CD4-positive, alpha-beta T cell (primary cell): Measurements from ENCODE around the gene ZG16. TPM values are rescaled to one million over a fixed set of nuclear protein-coding genes. Genes with fewer than 3 reads are reported as not detected.

Experiments
- ATAC-seq: fragments of 200-7000 bp; cut with Tn5 transposase; one replicate; pipeline ENCODE4 v1.10.0; 2022; ENCODE audit warnings: mild to moderate bottlenecking; ENCODE audit not compliant: poor library complexity
- CTCF ChIA-PET: fragments of 350-600 bp; sonication (Branson Sonifier 250); formaldehyde crosslinking; loops from one replicate; lab custom pipeline; 2021; ENCODE audit warnings: antibody characterized with exemption, inconsistent platforms; lab: Charles Lee
- POLR2A ChIA-PET: fragments of 350-600 bp; sonication (Branson Sonifier 250); formaldehyde crosslinking; loops from one replicate; lab custom pipeline; 2021; ENCODE audit warnings: antibody characterized with exemption, inconsistent platforms; lab: Charles Lee
- DNase-seq, 14 experiments: peaks; one replicate each; pipeline ENCODE4 v3.0.0-alpha.2; 2013 to 2020; ENCODE audit warnings: mixed read lengths in 2 of 14
- H3K27ac ChIP-seq, 2 donors: one replicate each; pipeline versions ENCODE4 v1.5.1 to v1.7.0; 2013; ENCODE audit warnings: low read length in 2 of 2, low read depth in 1 of 2, mild to moderate bottlenecking in 1 of 2
- H3K27me3 ChIP-seq, 2 experiments: 1 replicate in 1 of 2; 2 replicates in 1 of 2; pipeline versions ENCODE4 v1.6.1 to v1.7.0; 2013; ENCODE audit warnings: low read length in 2 of 2, control low read depth in 1 of 2, mild to moderate bottlenecking in 1 of 2, moderate library complexity in 1 of 2; ENCODE audit not compliant: insufficient read depth in 2 of 2, control insufficient read depth in 1 of 2
- H3K36me3 ChIP-seq: one replicate; pipeline ENCODE4 v1.6.1; 2013; ENCODE audit warnings: low read length, control low read depth; ENCODE audit not compliant: insufficient read depth
- H3K4me1 ChIP-seq: one replicate; pipeline ENCODE4 v1.6.1; 2013; ENCODE audit warnings: low read length, control low read depth; ENCODE audit not compliant: insufficient read depth
- H3K4me3 ChIP-seq: one replicate; pipeline ENCODE4 v1.5.1; 2013; ENCODE audit warnings: mild to moderate bottlenecking, low read length, moderate library complexity
- H3K9me3 ChIP-seq, 2 experiments: 1 replicate in 1 of 2; 2 replicates in 1 of 2; pipeline versions ENCODE4 v1.6.1 to v1.7.0; 2013; ENCODE audit warnings: low read length in 2 of 2, mild to moderate bottlenecking in 2 of 2, control low read depth in 1 of 2, moderate library complexity in 1 of 2; ENCODE audit not compliant: control insufficient read depth in 1 of 2, insufficient read depth in 1 of 2
- H3K27ac Mint-ChIP-seq: one replicate; pipeline ENCODE4 v1.8.0; 2020; ENCODE audit warnings: mixed read lengths
- H3K27me3 Mint-ChIP-seq: one replicate; pipeline ENCODE4 v1.8.0; 2021; ENCODE audit warnings: mixed read lengths
- H3K36me3 Mint-ChIP-seq: one replicate; pipeline ENCODE4 v1.8.0; 2021; ENCODE audit warnings: low read depth, mixed read lengths
- H3K4me1 Mint-ChIP-seq: one replicate; pipeline ENCODE4 v1.8.0; 2021; ENCODE audit warnings: low read depth, mixed read lengths
- H3K4me3 Mint-ChIP-seq: one replicate; pipeline ENCODE4 v1.8.0; 2020; ENCODE audit warnings: mild to moderate bottlenecking, mixed read lengths
- H3K9me3 Mint-ChIP-seq: one replicate; pipeline ENCODE4 v1.8.0; 2020; ENCODE audit warnings: mixed read lengths
- CTCF ChIP-seq: fragments of 200-600 bp; IDR thresholded peaks from one replicate; pipeline ENCODE4 v1.8.0; 2022; ENCODE audit warnings: antibody characterized with exemption, mild to moderate bottlenecking
- intact Hi-C, 2 experiments: fragments of 100-400 bp; cut with DNase I in 1 of 2; cut with micrococcal nuclease in 1 of 2; formaldehyde crosslinking; loops; one replicate each; pipeline versions ENCODE4 v1.15.1 to v1.9.0; 2023 to 2025; cut with DNase I, micrococcal nuclease
- total RNA-seq, 174 experiments: library from RNA in 2 of 174; stranded (reverse) in 2 of 174; gene quantifications; one replicate each; pipeline ENCODE4 v1.2.3 and lab custom pipeline; 2021 to 2026

ZG16 gene
- total RNA-seq, 2 experiments from 2014 or later = not detected

- no peaks in the 10 kb centered on the region for H3K27me3 ChIP-seq
- H3K36me3 Mint-ChIP-seq = peaks cover 63% of the 10 kb centered on the region
- H3K27me3 Mint-ChIP-seq = no peaks in the 10 kb centered on the region
- H3K27ac ChIP-seq = no peak overlapping the region
- H3K27ac Mint-ChIP-seq = peak overlapping the region; percentile 26
- H3K4me1 ChIP-seq = peaks cover 42% of the 10 kb centered on the region
- CTCF ChIA-PET = no interaction called here
- no peaks in the 10 kb centered on the region for H3K9me3 Mint-ChIP-seq
- peaks cover 64% of the 10 kb centered on the region for H3K36me3 ChIP-seq
- no peak overlapping the region for H3K4me3 ChIP-seq
- H3K4me1 Mint-ChIP-seq = peaks cover 32% of the 10 kb centered on the region
- TF ChIP-seq CTCF = no peak
- intact Hi-C loops = no loop called here
- H3K4me3 Mint-ChIP-seq = no peak overlapping the region
- DNase-seq (no peak), ATAC-seq (no peak)
- POLR2A ChIA-PET = no interaction called here
- no peaks in the 10 kb centered on the region for H3K9me3 ChIP-seq
These were observed 53.4 kb downstream of the ZG16 start for GRCh38 chr16:29831490-29831889.

Other genes with a start within 250 kb of the ZG16 start
- 10 to 100 TPM; 45.7 to 48.3 TPM for gene SPN, start 115.0 kb upstream of the ZG16 start, total RNA-seq
- gene QPRT, start 99.1 kb upstream of the ZG16 start, total RNA-seq = under 1 TPM; 0.19 to 0.45 TPM
- 100 to 1,000 TPM; 250 to 261 TPM for gene C16orf54, start 32.3 kb upstream of the ZG16 start, total RNA-seq
- 100 to 1,000 TPM in 1 of 2 experiments, 10 to 100 TPM in 1; 99.0 to 101 TPM for gene KIF22, start 12.5 kb downstream of the ZG16 start, total RNA-seq
- gene MAZ, start 28.3 kb downstream of the ZG16 start, total RNA-seq = 100 to 1,000 TPM; 251 to 253 TPM
- 1 to 10 TPM; 2.2 to 2.3 TPM for gene PRRT2, start 33.9 kb downstream of the ZG16 start, total RNA-seq
- 10 to 100 TPM; 20.3 TPM for gene PAGR1, start 37.9 kb downstream of the ZG16 start, total RNA-seq
- 100 to 1,000 TPM; 115 to 118 TPM for gene MVP, start 42.2 kb downstream of the ZG16 start, total RNA-seq
- gene CDIPT, start 85.0 kb downstream of the ZG16 start, total RNA-seq = 10 to 100 TPM; 25.7 to 27.0 TPM
- gene SEZ6L2, start 121.3 kb downstream of the ZG16 start, total RNA-seq = not detected
- gene ASPHD1, start 122.2 kb downstream of the ZG16 start, total RNA-seq = not detected
- 10 to 100 TPM; 40.0 to 43.8 TPM for gene KCTD13, start 148.0 kb downstream of the ZG16 start, total RNA-seq
- 10 to 100 TPM; 56.9 to 63.3 TPM for gene TMEM219, start 183.8 kb downstream of the ZG16 start, total RNA-seq
- gene TAOK2, start 195.6 kb downstream of the ZG16 start, total RNA-seq = 10 to 100 TPM; 13.1 to 14.1 TPM
- gene HIRIP3, start 217.4 kb downstream of the ZG16 start, total RNA-seq = 10 to 100 TPM in 1 of 2 experiments, 1 to 10 TPM in 1; 8.5 to 11.8 TPM
- gene INO80E, start 218.0 kb downstream of the ZG16 start, total RNA-seq = 10 to 100 TPM; 54.6 to 57.6 TPM
- gene DOC2A, start 232.8 kb downstream of the ZG16 start, total RNA-seq = under 1 TPM; 0.14 TPM
- not detected for gene C16orf92, start 244.9 kb downstream of the ZG16 start, total RNA-seq